Posterior vena cava (tissue), 2 donors: ENCODE results near the gene ATF1. TPM values are rescaled to one million over a fixed set of nuclear protein-coding genes. Genes with fewer than 3 reads are reported as not detected.
A peak's percentile ranks its signal among the peaks of the same experiment; 100 is the strongest.
"Not testable (repeated sequence)": the region's sequence is repeated elsewhere in the genome, so short reads cannot be mapped to it uniquely, and the experiment has no call there.

Experiments used
- DNase-seq: peaks from one replicate; pipeline ENCODE4 v3.0.0-alpha.2; 2020; ENCODE audit warnings: low spot score
- intact Hi-C, 2 donors: fragments of 100-400 bp; cut with DNase I; formaldehyde crosslinking; loops; one replicate each; pipeline versions ENCODE4 v1.14.1 to v1.14.2; 2022 to 2023
- total RNA-seq, 2 donors: library from RNA; stranded (reverse); fragmentation: NEBNext Ultra II Directional; extraction: Animal tissue kit (Norgen Biotek cat#: 25700); gene quantifications; one replicate each; pipeline ENCODE4 v1.2.1, GENCODE V29; 2021
- donor health status: DM: yes; HTN: yes; CAD: no.
- donor health status: DM: yes; HTN: yes; CAD: no.

Gene ATF1
- total RNA-seq, 2 donors from 2014 or later: 24.2 to 25.9 TPM

DNA sequence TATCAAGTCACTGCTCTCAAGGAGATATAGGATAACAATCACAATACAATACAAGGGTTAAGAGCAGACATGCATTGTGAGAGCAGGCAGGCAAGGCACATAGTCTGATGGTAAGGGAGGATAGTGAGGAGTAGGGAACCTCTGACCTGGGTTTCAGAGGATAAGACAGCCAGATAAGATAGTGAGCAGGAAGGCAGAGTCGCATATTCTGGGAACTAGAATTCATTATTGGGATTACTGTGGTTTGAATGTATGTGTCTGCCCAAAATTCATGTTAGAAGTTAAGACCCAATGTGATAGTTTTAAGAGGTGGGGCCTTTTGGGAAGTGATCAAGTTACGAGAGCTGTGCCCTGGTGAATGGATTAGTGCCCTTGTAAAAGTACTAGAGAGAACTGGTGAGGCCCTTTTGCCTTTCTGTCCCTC is 14.4 kb upstream of the ATF1 start:
- no peak for DNase-seq
- intact Hi-C loops: no loop called here

DNA sequence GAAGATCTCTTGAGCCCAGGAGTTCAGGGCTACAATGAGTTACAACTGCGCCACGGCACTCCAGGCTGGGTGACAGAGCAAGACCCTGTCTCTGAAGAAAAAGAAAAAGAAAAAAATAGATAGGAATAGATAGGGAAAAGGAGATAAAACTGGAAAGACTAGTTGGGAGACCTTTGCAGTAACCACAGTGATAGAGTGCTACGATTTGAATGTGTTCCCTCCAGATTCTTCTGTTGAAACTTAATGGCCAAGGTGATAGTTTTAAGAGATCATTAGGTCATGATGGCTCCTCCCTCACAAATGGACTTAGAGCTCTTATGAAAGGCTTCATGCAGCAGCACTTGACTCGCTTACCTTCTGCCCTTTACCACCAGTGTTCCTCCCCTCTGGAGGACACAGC is 13.5 kb upstream of the ATF1 start:
- intact Hi-C loops: loop anchor here in 1 of 2 donors (5.0 kb wide), 1 partner anchor 1342 kb away; no protein-coding TSS in a partner anchor
- no peak for DNase-seq

DNA sequence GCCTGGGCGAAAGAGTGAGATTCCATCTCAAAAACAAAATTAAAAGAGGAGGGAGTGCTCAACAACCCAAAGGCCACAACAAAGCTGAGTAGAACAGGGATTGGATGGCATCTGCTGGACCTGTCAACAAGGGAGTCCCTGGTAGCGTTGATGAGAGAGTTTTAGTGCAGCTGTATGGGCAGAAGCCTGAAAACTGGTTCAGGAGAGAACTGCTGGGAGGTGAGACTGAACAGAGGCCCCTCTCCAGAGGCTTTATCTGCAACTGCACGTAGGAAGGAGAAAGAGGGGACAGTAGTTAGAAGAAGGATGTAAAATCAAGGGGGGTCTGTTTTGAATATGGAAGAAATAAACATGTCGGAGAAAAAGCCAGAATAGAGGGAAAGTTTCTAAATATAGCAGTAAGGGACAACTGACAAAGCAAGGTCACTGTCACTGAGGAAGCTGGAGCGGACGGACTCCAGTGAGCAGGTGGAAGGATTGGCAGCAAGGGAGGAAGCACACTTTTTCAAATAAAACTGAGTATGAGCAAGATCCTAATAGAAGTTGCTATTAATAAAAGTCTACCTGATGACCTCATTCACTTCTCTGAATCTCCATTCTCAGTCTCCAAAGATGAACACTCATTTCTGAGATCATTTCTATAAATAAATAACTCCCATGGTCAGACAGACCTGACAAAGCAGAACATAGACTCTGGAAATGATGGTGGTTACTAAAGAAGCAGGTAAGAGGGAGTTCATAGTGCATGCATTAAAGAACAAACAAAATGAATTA is 11.8 kb upstream of the ATF1 start:
- intact Hi-C loops: loop anchor here in 1 of 2 donors (5.0 kb wide), 1 partner anchor 1340 kb away; no protein-coding TSS in a partner anchor
- no peak for DNase-seq

DNA sequence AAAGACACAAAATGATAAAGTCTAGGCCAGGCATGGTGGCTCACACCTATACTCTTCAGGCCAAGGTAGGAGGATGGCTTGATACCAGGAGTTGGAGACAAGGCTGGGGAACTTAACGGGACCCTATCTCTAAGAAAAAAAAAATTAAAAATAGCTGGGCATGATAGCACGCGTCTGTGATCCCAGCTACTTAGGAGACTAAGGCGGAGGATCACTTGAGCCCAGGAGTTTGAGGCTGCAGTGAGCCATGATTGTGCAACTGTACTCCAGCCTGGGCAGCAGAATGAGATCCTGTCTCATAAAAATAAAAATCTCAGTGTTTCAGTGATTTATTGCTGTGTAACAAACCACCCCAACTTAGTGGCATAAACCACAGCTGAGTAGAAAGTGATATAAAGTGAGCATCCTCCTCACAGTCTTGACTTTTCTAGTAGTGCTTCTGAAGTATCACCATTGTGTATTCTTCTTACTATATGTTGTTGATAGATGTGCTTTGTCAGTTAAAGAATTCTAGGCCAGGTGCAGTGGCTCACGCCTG is 10.6 kb upstream of the ATF1 start:
- intact Hi-C loops: loop anchor here in 1 of 2 donors (5.0 kb wide), 1 partner anchor 1339 kb away; no protein-coding TSS in a partner anchor
- DNase-seq: no peak

DNA sequence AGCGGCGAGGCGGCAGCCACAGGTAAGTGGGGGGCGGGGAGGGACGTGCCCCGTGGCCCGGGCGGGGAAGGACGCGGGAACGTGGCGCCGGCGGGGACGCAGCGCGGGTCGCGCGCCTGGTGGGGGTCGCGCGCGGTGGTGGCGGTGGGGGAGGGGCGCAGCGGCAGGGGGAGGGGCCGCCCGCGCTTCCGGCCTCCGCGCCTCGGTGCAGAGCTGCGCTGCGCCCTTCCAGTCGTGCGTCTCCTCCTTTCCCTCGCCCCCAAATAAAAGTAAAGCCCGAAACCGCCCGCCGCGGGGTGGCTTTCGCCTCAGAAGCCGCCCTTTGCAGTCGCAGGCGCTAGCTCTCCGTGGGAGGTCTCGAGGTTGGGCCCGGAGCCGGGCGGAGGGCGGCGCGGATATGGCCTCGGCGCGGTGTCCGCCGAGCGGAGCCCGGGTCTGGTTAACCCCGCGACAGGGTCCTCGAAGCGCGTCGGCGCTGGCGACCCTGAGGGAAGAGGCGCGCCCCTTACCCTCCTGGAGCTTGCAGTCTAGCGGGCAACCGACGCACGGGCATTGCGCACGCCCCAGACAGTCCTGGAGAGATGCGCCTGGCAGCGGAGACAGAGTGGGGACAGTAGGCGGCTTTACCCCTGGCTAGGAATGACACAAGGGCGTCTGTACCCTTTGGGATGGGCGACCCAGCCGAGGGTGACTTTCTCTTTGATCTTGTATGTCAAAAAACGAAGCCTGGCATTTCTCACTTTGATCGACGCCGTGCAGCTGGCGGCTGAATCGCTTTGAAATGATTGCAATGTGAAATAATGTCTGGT is 589 bp downstream of the ATF1 start:
- intact Hi-C loops: no loop called here

DNA sequence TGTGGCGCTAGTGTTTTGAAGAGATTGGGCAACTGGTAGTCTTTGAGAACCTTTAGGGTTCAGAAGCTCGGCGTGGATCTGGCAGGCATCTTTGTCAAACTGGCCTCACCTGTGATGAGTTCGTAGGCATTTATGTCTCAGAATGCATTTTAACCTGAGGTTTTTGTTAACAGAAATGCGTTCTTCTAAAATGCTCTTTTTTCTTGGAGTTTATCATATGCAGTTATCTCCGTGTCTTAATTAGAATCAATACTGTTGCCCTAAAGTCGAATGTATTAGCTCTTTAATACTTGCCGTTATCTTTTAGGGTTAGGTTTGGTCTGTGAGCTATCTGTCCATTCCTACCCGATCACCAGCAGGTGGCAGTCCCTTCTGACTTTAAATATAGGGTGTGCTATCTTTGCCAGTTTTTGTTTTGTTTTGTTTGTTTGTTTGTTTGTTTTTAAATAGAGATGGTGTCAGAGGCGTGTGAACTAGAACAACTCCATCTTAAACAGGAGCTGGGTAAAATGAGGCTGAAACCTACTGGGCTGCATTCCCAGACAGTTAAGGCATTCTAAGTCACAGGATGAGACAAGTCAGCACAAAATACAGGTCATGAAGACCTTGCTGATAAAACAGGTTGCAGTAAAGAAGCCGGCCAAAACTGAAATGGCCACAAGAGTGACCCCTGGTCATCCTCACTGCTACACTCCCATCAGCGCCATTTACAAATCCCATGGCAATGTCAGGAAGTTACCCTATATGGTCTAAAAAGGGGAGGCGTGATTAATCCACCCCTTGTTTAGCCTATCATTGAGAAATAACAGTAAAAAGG is 1.4 kb downstream of the ATF1 start:
- DNase-seq: no peak
- intact Hi-C loops: no loop called here

More for the DNA sequence above, 589 bp downstream of the ATF1 start:
- DNase-seq: peak; percentile 89

DNA sequence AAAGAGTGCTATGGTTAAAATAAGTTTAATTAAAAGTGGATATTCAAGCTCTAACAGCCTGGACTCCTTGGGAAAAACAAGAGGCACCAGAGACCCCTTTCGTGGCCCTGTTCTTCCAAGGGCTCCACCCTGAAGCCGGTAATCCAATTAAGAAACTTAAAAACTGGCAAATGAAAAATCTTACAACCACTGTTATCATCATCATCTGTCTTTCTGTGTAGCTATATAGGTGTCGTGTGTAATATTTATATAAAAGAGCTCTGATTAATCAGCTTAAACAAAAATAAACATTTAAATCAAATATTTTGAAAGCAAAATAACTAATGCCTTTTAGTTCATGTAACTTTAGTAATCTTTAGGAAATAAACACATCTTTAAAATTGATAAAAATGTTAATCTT is 4.5 kb downstream of the ATF1 start:
- intact Hi-C loops: no loop called here
- no peak for DNase-seq

DNA sequence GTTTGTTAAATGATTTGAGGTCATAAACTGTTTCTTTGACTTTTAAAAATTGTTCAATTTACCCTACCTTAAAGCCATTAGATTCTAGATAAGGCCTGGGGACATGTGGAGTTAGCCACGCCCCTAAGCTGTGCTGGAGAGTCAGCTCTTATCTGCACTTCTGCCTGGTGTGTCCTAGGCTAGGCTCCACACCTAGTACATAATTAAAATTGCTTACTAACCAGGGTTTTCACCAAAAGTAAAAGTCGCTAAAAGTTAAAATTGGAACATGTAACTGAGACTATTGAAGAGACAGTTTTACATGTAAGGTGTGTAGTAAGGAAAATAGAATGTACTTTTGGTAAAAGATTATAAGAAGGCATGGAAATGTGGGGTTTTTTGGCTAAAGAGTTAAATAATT is 4.9 kb downstream of the ATF1 start:
- DNase-seq, intact Hi-C loops: not testable (repeated sequence)

DNA sequence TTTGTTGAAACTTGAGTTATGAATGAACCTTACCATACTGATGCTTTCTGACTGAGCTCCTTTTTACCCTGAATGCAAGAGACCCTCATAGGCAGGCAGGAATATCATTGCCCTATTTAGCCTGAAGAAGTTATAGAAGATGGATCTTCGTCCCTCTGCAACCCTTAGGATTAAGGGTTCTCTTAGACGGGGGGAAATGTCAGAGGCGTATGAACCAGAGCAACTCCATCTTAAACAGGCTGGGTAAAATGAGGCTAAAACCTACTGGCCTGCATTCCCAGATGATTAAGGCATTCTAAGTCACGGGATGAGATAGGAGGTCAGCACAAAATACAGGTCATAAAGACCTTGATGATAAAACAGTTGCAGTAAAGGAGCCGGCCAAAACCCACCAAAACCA is 7.5 kb downstream of the ATF1 start:
- no peak for DNase-seq
- intact Hi-C loops: no loop called here

DNA sequence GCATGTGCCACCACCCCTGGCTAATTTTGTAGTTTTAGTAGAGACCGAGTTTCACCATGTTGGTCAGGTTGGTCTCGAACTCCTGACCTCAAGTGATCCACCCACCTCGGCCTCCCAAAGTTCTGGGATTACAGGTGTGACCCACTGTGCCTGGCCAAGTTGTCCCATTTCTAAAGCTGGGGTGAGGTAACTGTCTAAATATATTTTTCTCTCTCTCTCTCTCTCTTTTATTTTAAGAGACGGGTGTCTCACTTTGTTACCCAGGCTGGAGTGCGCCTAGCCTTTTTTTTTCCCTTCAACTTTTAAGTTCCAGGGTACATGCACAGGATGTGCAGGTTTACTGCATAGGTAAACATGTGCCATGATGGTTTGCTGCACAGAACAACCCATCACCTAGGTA is 8.6 kb downstream of the ATF1 start:
- intact Hi-C loops: no loop called here
- no peak for DNase-seq

DNA sequence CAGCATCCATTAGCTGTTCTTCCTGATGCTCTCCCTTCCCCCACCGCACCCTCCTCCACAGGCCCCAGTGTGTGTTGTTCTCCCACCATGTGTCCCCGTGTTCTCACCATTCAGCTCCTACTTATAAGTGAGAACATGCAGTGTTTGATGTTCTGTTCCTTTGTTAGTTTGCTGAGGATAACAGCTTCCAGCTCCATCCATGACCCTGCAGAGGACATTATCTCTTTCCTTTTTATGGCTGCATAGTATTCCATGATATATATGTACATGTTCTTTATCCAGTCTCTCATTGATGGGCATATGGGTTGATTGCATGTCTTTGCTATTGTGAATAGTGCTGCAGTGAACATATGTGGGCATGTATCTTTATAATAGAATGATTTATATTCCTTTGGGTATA is 9.0 kb downstream of the ATF1 start:
- intact Hi-C loops: no loop called here
- no peak for DNase-seq

DNA sequence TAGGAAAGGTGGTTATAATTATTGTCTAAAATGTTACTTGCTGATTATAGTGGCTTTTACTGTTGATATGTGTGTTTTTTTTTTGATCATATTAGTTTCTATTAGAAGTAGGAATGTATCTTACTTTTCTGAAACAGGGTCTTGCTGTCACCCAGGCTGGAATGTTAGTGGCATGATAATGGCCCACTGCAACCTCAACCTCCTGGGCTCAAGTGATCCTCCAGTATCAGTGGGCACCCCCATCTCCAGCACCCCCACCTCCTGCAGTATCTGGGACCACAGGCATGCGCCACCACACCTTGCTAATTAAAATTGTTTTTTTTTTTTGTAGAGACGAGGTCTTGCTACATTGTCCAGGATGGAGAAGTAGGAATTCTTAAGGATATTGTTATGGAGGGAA is 11.3 kb downstream of the ATF1 start:
- intact Hi-C loops: no loop called here
- no peak for DNase-seq

DNA sequence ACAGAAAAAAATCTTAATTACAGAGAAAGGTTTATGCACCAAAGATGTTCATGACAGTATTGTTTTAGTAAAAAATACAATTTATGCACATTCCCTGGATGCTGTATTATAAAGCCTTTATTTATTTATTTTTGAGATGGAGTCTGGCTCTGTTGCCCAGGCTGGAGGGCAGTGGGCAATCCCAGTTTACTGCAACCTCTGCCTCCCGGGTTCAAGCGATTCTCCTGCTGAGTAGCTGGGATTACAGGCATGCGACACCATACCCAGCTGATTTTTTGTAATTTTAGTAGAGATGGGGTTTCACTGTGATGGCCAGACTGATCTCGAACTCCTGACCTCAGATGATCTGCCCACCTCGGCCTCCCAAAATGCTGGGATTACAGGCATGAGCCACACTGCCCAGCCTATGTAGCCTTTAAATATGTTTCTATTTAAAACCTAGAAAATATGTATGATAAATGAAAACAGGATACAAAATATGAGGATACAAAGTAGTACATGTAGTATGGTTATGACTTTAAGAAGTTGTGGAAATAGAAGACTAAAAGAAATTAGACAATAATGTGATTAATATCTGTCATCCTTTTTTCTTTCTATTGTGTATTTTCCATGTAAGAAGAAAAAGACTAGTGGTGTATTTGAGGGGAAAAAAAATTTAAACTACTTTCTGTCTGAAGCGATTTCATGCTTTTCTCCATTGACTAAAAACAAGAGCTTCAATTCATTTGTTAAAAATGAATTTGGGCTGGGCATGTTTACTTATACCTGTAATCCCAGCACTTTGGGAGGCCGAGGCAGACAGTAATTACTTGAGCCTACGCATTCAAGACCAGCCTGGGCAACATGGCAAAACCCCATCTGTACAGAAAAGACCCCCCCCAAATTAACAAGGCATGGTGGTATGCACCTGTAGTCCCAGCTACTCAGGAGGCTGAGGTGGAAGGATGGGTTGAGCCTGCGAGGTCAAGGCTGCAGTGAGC is 13.1 kb downstream of the ATF1 start:
- intact Hi-C loops: no loop called here
- DNase-seq: peak; percentile 36

DNA sequence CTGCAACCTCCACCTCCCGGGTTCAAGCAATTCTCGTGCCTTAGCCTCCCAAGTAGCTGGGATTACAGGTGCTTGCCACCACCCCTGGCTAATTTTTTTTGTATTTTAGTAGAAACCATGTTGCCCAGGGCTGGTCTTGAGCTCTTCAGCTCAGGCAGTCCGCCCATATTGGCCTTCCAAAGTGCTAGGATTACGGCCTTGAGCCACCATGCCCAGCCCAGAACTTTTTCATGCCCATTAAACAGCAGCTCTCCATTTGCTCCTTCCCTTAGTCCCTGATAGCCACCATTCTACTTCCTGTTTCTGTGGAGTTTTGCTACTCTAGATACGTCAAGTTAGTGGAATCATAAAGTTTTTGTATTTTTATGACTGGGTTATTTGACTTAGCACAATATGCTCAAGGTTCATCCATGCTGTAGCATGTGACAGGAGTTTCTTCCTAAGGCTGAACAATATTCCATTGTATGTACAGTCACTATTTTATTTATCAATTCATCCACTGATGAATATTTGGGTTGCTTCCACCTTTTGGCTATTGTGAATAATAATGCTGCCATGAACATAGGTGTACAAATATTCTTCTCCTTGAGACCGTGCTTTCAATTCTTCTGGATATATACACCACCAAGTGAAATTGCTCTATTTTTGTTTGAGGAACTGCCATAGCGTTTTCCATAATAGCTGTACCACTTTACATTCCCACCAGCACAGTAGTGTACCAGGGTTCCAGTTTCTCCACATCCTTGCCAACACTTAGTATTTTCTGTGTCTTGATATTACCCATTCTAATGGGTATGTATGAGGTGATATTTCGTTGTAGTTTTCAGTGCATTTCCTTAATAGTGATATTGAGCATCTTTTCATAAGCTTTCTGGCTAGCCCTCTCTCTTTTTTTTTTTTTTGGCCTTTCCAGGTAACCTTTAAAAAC is 15.0 kb downstream of the ATF1 start:
- intact Hi-C loops: no loop called here
- DNase-seq: peak; percentile 32

DNA sequence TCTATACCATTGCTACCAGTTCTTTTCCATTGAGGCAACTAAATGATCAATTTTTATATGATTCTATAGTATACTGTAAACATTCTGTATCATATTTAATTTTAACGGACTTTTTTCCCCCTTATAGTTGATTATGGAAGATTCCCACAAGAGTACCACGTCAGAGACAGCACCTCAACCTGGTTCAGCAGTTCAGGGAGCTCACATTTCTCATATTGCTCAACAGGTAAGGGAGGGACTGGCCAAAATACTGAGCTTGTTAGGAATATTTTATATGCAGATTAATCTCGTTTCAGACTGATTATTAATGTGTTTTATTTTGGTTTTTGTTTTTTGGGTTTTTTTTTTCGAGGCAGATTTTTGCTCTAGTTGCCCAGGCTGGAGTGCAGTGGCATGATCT is 16.1 kb downstream of the ATF1 start:
- intact Hi-C loops: no loop called here
- no peak for DNase-seq

DNA sequence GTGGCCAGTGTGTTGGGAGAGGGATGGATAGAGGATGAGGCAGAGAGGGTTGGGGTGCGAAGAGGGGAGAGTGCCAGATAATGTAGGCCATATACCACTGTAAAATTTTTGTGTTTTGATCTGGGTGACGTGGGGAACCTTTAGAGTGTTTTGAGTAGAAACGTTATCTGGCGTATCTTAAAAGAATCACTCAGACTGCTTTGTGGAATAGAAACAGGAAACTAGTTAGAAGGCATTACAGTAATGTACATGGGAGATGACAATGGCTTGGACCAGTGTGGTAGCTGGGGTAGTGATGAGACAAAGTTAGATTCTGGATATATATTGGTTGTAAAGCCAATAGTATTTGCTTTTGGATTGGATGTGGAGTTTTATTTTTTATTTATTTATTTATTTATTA is 20.6 kb downstream of the ATF1 start:
- no peak for DNase-seq
- intact Hi-C loops: no loop called here

DNA sequence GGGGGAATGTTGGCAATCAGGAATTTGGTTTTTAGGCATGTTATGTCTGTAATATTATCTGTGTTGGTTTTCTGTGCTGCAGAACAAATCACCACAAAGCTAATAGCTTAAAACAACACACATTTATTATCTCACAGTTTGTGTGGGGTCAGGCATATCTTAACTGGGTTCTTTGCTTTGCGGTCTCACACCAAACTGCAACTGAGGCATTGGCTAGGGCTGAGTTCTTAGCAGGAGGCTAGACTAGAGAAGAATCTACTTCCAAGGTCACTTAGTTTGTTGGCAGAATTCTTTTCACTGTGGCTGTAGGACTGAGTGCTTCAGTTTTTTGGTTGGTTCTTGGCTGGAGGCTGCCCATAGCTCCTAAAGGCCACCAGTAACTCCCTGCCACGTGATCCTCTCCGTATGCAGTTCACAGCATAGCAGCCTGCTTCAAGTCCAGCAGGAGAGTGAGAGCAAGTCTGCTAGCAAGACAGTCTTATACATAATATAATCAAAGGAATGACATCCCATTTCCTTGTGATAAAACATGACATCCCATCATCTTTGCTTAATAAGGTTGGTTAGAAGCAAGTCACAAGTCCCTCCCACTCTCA is 21.6 kb downstream of the ATF1 start:
- DNase-seq: no peak
- intact Hi-C loops: no loop called here
